Thoracic aorta (tissue), 2 donors: ENCODE results near the gene NCAM2. TPM values are rescaled to one million over a fixed set of nuclear protein-coding genes. Genes with fewer than 3 reads are reported as not detected.

Source experiments
- ATAC-seq: fragments of 150-250 bp; one replicate; pipeline ENCODE4 v1.8.0; 2017; ENCODE audit warnings: low read depth; ENCODE audit not compliant: insufficient number of reproducible peaks, low FRiP score
- DNase-seq: peaks from one replicate; pipeline ENCODE4 v3.0.0-alpha.2; 2020; ENCODE audit warnings: low spot score
- H3K27ac ChIP-seq, 2 donors: fragments of 200-600 bp; sonication (generic); 1 replicate in 1 of 2; 2 replicates in 1 of 2; pipeline ENCODE4 v1.5.1; 2016; ENCODE audit warnings: mild to moderate bottlenecking in 2 of 2, moderate library complexity in 2 of 2
- H3K27me3 ChIP-seq: fragments of 200-600 bp; sonication (generic); replicated peaks from 2 replicates; pipeline ENCODE4 v1.6.0; 2016; ENCODE audit warnings: mild to moderate bottlenecking; ENCODE audit not compliant: insufficient read depth
- H3K36me3 ChIP-seq: fragments of 200-600 bp; sonication (generic); one replicate; pipeline ENCODE4 v1.5.1; 2016
- H3K4me1 ChIP-seq, 2 donors: fragments of 200-600 bp; sonication (generic); 1 replicate in 1 of 2; 2 replicates in 1 of 2; pipeline versions ENCODE4 v1.5.1 to v1.6.0; 2016; ENCODE audit warnings: low read depth in 2 of 2, mild to moderate bottlenecking in 1 of 2; ENCODE audit not compliant: control insufficient read depth in 1 of 2
- H3K4me3 ChIP-seq: fragments of 200-600 bp; sonication (generic); 2 replicates; pipeline ENCODE4 v1.5.1; 2016; ENCODE audit warnings: mild to moderate bottlenecking
- H3K9me3 ChIP-seq: fragments of 200-600 bp; sonication (generic); 2 replicates; pipeline ENCODE4 v1.5.1; 2016
- CTCF ChIP-seq: fragments of 200-600 bp; sonication (generic); IDR thresholded peaks from one replicate; pipeline ENCODE4 v1.5.1; 2019; ENCODE audit warnings: antibody characterized with exemption
- total RNA-seq, 2 donors: library from RNA; depleted of rRNA; stranded (reverse); fragments of >200 nt; gene quantifications; one replicate each; pipeline versions ENCODE4 v1.1.0 to v1.2.3, GENCODE V29; 2016

NCAM2 gene
- total RNA-seq, 2 donors from 2014 or later: 0.99 to 1.4 TPM

GRCh38 chr21:21297211-21297610, 299.0 kb downstream of the NCAM2 start:
- ATAC-seq: no peak
- H3K27ac ChIP-seq: no peak overlapping the region
- H3K4me3 ChIP-seq: no peak overlapping the region
- H3K27me3 ChIP-seq: no peaks in the 10 kb centered on the region
- no peaks in the 10 kb centered on the region for H3K36me3 ChIP-seq
- H3K4me1 ChIP-seq: no peaks in the 10 kb centered on the region
- TF ChIP-seq CTCF: no peak
- no peaks in the 10 kb centered on the region for H3K9me3 ChIP-seq
- no peak for DNase-seq

- no peak overlapping the region for H3K4me3 ChIP-seq
- H3K27ac ChIP-seq: no peak overlapping the region
- H3K4me1 ChIP-seq: no peaks in the 10 kb centered on the region
- no peaks in the 10 kb centered on the region for H3K27me3 ChIP-seq
- ATAC-seq (no peak), DNase-seq (no peak)
- no peak for TF ChIP-seq CTCF
- H3K9me3 ChIP-seq: no peaks in the 10 kb centered on the region
- H3K36me3 ChIP-seq: no peaks in the 10 kb centered on the region
These were observed 302.8 kb downstream of the NCAM2 start for GRCh38 chr21:21301013-21301412.

GRCh38 chr21:21309510-21309909, 311.3 kb downstream of the NCAM2 start:
- no peak overlapping the region for H3K4me3 ChIP-seq
- H3K27me3 ChIP-seq: no peaks in the 10 kb centered on the region
- no peaks in the 10 kb centered on the region for H3K4me1 ChIP-seq
- no peak for TF ChIP-seq CTCF
- no peak overlapping the region for H3K27ac ChIP-seq
- no peaks in the 10 kb centered on the region for H3K36me3 ChIP-seq
- no peak for DNase-seq
- no peak for ATAC-seq
- no peaks in the 10 kb centered on the region for H3K9me3 ChIP-seq

GRCh38 chr21:21324297-21324696, 326.1 kb downstream of the NCAM2 start:
- Histone ChIP-seq H3K4me3 (no peak overlapping the region), H3K36me3 (no peaks in the 10 kb centered on the region), H3K27ac (no peak overlapping the region), H3K27me3 (no peaks in the 10 kb centered on the region), H3K9me3 (no peaks in the 10 kb centered on the region), H3K4me1 (no peaks in the 10 kb centered on the region)
- no peak for ATAC-seq
- TF ChIP-seq CTCF: no peak
- DNase-seq: no peak

GRCh38 chr21:21332492-21332891, 334.3 kb downstream of the NCAM2 start:
- Histone ChIP-seq H3K4me1 (no peaks in the 10 kb centered on the region), H3K27ac (no peak overlapping the region), H3K36me3 (no peaks in the 10 kb centered on the region), H3K27me3 (no peaks in the 10 kb centered on the region), H3K4me3 (no peak overlapping the region), H3K9me3 (no peaks in the 10 kb centered on the region)
- DNase-seq (no peak), ATAC-seq (no peak)
- no peak for TF ChIP-seq CTCF
